HepG2 (cell line): ENCODE measurements around the gene VPS11. TPM values are rescaled to one million over a fixed set of nuclear protein-coding genes. Genes with fewer than 3 reads are reported as not detected.

Source experiments
- GATAD2A ChIP-seq: IDR thresholded peaks from 2 replicates; pipeline ENCODE4 v1.6.1; 2016
- HNRNPLL ChIP-seq: fragments of 200-400 bp; formaldehyde crosslinking; IDR thresholded peaks from 2 replicates; pipeline ENCODE4 v1.6.1; 2017; ENCODE audit warnings: mild to moderate bottlenecking, low read depth, low read length; ENCODE audit not compliant: poor library complexity, severe bottlenecking
- ZNF501 ChIP-seq: sonication (generic); formaldehyde crosslinking; IDR thresholded peaks from 2 replicates; pipeline ENCODE4 v1.5.1; 2020; ENCODE audit warnings: mild to moderate bottlenecking, moderate library complexity, missing genetic modification reagents
- polyA plus RNA-seq, 8 experiments: library from polyadenylated mRNA; depleted of rRNA in 3 of 8; stranded (reverse) in 7 of 8; unstranded in 1 of 8; fragments of >200 nt; fragmentation: Illumina TruSeq in 4 of 8; extraction: Trizol in 4 of 8; gene quantifications; 2 replicates each; pipeline versions ENCODE4 v1.2.1 to v1.2.3, GENCODE V29; 2011 to 2016; ENCODE audit warnings: low read depth in 4 of 8, missing spikeins in 1 of 8, mixed read lengths in 1 of 8; ENCODE audit not compliant: insufficient read depth in 1 of 8
- total RNA-seq, 5 experiments: library from RNA; depleted of rRNA; stranded (reverse); fragments of >200 nt; fragmentation: Illumina TruSeq; extraction: Trizol; gene quantifications; 2 replicates each; pipeline ENCODE4 v1.2.3, GENCODE V29; 2016; ENCODE audit warnings: low read depth in 1 of 5
- TF ChIP-seq, protein P1 (sequence below), 2 experiments: fragments of 450-650 bp in 1 of 2; sonication (generic) in 1 of 2; formaldehyde crosslinking in 1 of 2; IDR thresholded peaks; 2 replicates each; pipeline versions ENCODE4 v1.6.1 to v1.8.0; 2016 to 2022; ENCODE audit warnings: antibody characterized with exemption in 1 of 2, mild to moderate bottlenecking in 1 of 2, missing genetic modification reagents in 1 of 2
- TF ChIP-seq, protein P2 (sequence below): sonication (generic); formaldehyde crosslinking; conservative IDR thresholded peaks from 2 replicates; pipeline ENCODE4 v1.8.0; 2022; ENCODE audit warnings: low read depth, missing genetic modification reagents
- TF ChIP-seq, protein P3 (sequence below): sonication (generic); formaldehyde crosslinking; IDR thresholded peaks from 2 replicates; pipeline ENCODE4 v1.4.0; 2020; ENCODE audit warnings: missing genetic modification reagents
- TF ChIP-seq, protein P4 (sequence below): sonication (generic); formaldehyde crosslinking; IDR thresholded peaks from 2 replicates; pipeline ENCODE4 v1.5.1; 2020; ENCODE audit warnings: mild to moderate bottlenecking, missing genetic modification reagents, moderate library complexity
- TF ChIP-seq, protein P5 (sequence below): sonication (generic); formaldehyde crosslinking; IDR thresholded peaks from 2 replicates; pipeline ENCODE4 v1.5.0; 2020; ENCODE audit warnings: missing genetic modification reagents

VPS11 gene
- total and polyA plus RNA-seq, 2 of the 13 experiments (the other 11 are each of a cell fraction or from before 2014, with no cell fraction given) = 13.7 to 21.6 TPM

DNA sequence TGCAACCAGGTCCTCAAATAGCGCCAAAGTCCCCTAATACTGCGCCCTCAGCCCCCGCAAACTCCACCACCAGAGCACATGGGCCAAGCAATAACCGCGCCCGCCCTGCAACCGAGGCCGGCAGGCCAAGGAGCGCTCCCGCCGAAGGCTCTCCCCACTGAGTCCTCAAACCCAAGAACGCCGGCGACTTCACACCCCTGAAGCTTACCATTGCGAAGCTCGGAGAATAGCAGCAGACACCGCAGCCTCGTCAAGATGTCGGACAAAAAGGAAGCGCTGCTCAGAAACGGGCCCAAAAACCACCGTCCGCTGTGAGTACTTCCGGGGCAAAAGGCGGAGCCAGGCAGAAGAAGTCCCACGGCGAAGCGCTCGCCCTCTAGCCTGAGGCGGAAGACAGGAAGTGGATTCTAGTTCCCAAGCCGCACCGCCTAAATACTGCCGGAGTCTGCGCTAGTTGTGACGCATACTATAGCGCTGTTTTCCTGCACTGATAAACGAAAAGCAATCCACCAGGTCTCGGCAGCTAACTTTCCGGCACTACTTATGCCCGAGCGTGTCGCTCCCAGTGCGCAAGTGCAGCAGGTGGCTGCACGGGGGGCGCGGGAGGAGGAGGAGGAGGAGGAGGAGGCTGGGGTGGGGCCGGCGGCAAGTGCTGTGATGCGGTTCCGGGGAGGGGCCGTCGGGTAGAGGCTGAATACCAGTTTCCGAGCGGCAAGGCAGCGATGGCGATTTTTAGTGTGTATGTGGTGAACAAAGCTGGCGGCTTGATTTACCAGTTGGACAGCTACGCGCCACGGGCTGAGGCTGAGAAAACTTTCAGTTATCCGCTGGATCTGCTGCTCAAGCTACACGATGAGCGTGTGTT lies 49.3 kb upstream of the VPS11 start, which contains the start of the genes RPS25 and TRAPPC4 (continued):
- TF ChIP-seq, protein P1, sequence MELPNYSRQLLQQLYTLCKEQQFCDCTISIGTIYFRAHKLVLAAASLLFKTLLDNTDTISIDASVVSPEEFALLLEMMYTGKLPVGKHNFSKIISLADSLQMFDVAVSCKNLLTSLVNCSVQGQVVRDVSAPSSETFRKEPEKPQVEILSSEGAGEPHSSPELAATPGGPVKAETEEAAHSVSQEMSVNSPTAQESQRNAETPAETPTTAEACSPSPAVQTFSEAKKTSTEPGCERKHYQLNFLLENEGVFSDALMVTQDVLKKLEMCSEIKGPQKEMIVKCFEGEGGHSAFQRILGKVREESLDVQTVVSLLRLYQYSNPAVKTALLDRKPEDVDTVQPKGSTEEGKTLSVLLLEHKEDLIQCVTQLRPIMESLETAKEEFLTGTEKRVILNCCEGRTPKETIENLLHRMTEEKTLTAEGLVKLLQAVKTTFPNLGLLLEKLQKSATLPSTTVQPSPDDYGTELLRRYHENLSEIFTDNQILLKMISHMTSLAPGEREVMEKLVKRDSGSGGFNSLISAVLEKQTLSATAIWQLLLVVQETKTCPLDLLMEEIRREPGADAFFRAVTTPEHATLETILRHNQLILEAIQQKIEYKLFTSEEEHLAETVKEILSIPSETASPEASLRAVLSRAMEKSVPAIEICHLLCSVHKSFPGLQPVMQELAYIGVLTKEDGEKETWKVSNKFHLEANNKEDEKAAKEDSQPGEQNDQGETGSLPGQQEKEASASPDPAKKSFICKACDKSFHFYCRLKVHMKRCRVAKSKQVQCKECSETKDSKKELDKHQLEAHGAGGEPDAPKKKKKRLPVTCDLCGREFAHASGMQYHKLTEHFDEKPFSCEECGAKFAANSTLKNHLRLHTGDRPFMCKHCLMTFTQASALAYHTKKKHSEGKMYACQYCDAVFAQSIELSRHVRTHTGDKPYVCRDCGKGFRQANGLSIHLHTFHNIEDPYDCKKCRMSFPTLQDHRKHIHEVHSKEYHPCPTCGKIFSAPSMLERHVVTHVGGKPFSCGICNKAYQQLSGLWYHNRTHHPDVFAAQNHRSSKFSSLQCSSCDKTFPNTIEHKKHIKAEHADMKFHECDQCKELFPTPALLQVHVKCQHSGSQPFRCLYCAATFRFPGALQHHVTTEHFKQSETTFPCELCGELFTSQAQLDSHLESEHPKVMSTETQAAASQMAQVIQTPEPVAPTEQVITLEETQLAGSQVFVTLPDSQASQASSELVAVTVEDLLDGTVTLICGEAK (IDR thresholded peaks at IDR 0.05) = peak; percentile 87
- TF ChIP-seq, protein P1 (CRISPR knock-in tag; IDR thresholded peaks at IDR 0.05) = no peak
- peak; percentile 69 for TF ChIP-seq ZNF501
- no peak for TF ChIP-seq GATAD2A (CRISPR knock-in tag)
- TF ChIP-seq, protein P2, sequence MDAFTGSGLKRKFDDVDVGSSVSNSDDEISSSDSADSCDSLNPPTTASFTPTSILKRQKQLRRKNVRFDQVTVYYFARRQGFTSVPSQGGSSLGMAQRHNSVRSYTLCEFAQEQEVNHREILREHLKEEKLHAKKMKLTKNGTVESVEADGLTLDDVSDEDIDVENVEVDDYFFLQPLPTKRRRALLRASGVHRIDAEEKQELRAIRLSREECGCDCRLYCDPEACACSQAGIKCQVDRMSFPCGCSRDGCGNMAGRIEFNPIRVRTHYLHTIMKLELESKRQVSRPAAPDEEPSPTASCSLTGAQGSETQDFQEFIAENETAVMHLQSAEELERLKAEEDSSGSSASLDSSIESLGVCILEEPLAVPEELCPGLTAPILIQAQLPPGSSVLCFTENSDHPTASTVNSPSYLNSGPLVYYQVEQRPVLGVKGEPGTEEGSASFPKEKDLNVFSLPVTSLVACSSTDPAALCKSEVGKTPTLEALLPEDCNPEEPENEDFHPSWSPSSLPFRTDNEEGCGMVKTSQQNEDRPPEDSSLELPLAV = no peak
- TF ChIP-seq HNRNPLL = peak; percentile 92
- TF ChIP-seq, protein P3, sequence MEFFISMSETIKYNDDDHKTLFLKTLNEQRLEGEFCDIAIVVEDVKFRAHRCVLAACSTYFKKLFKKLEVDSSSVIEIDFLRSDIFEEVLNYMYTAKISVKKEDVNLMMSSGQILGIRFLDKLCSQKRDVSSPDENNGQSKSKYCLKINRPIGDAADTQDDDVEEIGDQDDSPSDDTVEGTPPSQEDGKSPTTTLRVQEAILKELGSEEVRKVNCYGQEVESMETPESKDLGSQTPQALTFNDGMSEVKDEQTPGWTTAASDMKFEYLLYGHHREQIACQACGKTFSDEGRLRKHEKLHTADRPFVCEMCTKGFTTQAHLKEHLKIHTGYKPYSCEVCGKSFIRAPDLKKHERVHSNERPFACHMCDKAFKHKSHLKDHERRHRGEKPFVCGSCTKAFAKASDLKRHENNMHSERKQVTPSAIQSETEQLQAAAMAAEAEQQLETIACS (CRISPR knock-in tag) = no peak
- TF ChIP-seq, protein P4, sequence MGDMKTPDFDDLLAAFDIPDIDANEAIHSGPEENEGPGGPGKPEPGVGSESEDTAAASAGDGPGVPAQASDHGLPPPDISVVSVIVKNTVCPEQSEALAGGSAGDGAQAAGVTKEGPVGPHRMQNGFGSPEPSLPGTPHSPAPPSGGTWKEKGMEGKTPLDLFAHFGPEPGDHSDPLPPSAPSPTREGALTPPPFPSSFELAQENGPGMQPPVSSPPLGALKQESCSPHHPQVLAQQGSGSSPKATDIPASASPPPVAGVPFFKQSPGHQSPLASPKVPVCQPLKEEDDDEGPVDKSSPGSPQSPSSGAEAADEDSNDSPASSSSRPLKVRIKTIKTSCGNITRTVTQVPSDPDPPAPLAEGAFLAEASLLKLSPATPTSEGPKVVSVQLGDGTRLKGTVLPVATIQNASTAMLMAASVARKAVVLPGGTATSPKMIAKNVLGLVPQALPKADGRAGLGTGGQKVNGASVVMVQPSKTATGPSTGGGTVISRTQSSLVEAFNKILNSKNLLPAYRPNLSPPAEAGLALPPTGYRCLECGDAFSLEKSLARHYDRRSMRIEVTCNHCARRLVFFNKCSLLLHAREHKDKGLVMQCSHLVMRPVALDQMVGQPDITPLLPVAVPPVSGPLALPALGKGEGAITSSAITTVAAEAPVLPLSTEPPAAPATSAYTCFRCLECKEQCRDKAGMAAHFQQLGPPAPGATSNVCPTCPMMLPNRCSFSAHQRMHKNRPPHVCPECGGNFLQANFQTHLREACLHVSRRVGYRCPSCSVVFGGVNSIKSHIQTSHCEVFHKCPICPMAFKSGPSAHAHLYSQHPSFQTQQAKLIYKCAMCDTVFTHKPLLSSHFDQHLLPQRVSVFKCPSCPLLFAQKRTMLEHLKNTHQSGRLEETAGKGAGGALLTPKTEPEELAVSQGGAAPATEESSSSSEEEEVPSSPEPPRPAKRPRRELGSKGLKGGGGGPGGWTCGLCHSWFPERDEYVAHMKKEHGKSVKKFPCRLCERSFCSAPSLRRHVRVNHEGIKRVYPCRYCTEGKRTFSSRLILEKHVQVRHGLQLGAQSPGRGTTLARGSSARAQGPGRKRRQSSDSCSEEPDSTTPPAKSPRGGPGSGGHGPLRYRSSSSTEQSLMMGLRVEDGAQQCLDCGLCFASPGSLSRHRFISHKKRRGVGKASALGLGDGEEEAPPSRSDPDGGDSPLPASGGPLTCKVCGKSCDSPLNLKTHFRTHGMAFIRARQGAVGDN = peak; percentile 92
- TF ChIP-seq, protein P5, sequence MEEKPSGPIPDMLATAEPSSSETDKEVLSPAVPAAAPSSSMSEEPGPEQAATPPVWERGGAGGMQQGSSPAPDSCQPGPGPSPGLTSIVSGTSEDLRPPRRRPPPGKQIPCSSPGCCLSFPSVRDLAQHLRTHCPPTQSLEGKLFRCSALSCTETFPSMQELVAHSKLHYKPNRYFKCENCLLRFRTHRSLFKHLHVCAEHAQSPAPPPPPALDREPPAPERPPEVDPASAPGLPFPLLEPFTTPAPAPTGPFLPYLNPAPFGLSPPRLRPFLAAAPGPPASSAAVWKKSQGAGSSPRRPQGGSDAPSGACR = no peak
